Measurements from ENCODE around the gene MAP1A. TPM values are rescaled to one million over a fixed set of nuclear protein-coding genes. Genes with fewer than 3 reads are reported as not detected.

Gene MAP1A
- polyA plus RNA-seq (ENCODE audit: insufficient read length in 4 of 4) = 1 to 10 TPM; 7.5 to 8.9 (median 8.3) TPM

DNA sequence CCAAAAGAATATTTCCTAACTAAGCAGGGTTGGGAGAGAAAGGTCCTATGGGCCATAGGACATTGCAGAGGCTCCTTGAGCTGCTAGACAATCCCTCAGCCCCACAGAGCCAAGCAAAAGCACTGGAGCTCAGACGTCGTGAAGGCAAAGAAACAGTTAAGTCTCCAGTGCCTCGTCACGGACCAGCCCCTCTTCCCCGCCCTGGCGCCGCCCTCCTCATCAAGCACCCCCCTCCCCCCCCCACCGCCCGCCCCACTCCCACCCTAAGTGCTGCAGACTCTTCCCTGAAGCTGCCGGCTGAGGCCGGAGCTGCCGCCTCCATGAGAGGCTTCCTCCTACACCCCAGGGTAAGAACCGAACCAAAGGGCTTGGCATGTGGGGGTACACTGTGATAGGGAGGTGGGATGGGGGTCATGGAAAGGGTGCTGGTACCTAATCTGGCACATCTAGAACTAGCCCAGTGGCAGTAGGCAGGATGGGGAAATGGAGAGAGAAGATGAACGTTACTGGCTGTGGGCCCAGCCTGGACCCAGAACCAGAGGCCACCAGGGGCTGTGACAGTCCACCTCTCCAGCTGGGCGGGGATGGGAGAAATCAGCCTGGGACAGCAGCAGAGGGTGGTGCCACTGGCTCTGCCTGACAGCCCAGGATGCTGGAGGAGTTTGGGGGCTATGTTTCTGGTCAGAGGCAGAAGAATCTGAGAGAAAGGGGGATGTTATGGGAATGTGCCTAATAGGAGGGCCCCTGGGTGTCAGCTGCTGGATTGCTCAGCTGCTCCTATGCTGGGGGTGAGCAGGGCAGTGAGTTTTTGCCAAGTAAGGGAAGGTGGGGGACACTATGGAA lies at the start of gene MAP1A:
Gene MAP1A, plus strand, starts transcription at position 255 of the 843 bp plus-strand sequence. CDS start 3,866 bp downstream, outside the sequence.
- no peak for DNase-seq (ENCODE audit: low read depth in 4 of 4, low spot score in 3 of 4)

DNA sequence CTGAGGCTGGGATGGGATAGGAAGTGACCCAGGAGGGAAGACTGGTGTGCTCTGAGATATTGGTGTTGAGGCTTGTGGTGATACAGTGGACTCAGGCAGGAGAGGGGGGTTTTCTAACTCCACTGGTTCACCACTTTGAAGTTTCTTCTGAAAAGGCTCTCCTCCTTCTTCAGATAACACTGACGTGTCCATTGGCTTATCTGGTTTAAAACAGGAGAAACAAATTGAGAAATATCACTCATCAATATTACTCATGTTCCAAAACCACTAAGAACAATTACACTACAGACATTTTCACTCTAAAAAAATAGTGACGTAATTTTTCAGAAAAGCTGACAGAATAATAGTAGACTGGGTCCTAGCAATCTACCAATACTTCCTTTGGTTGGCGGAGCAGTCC lies 47.5 kb upstream of the MAP1A start:
- DNase-seq (ENCODE audit: low read depth in 4 of 4, low spot score in 3 of 4) = no peak

GRCh38 chr15:43471975-43472374 lies 45.4 kb upstream of the MAP1A start:
- no peak for DNase-seq (ENCODE audit: low read depth in 4 of 4, low spot score in 3 of 4)

DNA sequence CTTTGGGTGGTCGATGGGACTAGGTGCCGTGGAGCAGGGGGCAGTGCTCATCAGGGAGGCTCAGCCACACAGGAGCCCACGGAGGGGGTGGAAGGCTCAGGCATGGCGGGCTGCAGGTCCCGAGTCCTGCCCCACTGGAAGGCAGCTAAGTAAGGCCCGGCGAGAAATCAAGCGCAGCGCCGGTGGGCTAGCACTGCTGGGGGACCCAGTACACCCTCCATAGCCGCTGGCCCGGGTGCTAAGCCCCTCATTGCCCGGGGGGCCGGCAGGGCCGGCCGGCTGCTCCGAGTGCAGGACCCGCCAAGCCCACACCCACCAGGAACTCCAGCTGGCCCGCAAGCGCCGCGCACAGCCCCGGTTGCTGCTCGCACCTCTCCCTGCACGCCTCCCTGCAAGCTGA lies 43.5 kb upstream of the MAP1A start:
- no peak for DNase-seq (ENCODE audit: low read depth in 4 of 4, low spot score in 3 of 4)

DNA sequence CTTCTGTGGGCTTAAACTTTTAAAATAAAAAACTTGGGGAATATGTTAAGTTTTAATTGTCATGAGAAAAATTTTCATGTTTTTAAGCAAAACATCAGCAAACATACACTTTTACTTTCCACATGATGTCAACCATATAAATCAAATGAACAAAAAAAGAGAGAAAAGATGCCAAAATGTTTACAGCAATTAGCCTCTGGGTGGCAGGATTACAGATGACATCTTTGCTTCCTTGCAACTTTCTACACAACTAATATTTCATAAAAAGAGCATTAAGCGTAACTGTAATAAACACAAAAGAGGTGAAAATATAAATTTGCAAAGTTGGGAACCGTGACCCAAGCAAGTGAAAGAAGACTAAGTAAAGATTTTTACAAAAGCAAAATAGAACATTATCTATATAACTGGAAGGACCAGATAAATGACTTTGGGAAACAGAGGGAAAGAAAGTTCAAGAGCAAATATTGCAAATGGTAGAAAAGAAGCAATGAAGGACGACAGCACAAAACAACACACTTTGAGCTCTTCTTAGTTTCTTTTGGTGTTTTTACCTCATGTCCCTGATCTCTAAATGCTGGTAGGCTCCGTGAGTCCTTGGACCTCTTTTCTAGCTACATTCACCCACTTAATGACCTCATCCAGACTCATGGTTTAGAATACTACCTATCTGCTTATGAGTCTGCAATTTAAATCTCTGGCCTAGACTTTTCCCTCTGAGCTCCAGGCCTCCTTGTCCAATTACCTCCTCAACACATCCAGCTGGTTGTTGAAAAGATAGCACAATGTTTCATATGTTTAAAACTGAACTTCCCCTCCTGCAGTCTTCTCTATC lies 33.9 kb upstream of the MAP1A start:
- no peak for DNase-seq (ENCODE audit: low read depth in 4 of 4, low spot score in 3 of 4)

DNA sequence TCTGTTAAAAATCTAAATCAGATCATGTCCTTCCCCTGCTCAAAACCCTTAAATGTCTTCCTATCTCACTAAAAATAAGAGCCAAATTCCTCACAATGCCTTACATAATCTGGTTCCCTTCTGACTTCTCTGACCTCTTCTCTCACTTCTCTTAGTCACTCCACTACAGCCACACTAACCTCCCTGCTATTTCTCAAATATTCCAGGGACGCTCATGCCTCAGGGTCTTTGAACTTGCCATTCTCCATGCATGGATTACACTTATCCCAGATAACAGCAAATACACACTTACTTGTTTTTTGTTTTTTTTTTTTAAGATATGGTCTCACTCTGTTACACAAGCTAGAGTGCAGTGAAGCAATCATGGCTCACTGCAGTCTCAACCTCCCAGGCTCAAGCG lies 33.0 kb upstream of the MAP1A start:
- no peak for DNase-seq (ENCODE audit: low read depth in 4 of 4, low spot score in 3 of 4)

- DNase-seq (ENCODE audit: low read depth in 4 of 4, low spot score in 3 of 4) = no peak
Observed at GRCh38 chr15:43487271-43487895, 30.0 kb upstream of the MAP1A start.

- DNase-seq (ENCODE audit: low read depth in 4 of 4, low spot score in 3 of 4) = no peak
Observed at GRCh38 chr15:43488790-43489189, 28.6 kb upstream of the MAP1A start.

- DNase-seq (ENCODE audit: low read depth in 4 of 4, low spot score in 3 of 4) = no peak
Observed at GRCh38 chr15:43489191-43489590, 28.2 kb upstream of the MAP1A start.

GRCh38 chr15:43492266-43492665 lies 25.1 kb upstream of the MAP1A start:
- no peak for DNase-seq (ENCODE audit: low read depth in 4 of 4, low spot score in 3 of 4)

GRCh38 chr15:43492673-43493601 lies 24.5 kb upstream of the MAP1A start, which contains the start of gene TP53BP1:
TSS of gene TP53BP1 (minus strand) at chr15:43493156. CDS start at chr15:43493043, 113 bp downstream.
- peak; percentile 85 to 87 (median 86) for DNase-seq (ENCODE audit: low read depth in 4 of 4, low spot score in 3 of 4)

DNA sequence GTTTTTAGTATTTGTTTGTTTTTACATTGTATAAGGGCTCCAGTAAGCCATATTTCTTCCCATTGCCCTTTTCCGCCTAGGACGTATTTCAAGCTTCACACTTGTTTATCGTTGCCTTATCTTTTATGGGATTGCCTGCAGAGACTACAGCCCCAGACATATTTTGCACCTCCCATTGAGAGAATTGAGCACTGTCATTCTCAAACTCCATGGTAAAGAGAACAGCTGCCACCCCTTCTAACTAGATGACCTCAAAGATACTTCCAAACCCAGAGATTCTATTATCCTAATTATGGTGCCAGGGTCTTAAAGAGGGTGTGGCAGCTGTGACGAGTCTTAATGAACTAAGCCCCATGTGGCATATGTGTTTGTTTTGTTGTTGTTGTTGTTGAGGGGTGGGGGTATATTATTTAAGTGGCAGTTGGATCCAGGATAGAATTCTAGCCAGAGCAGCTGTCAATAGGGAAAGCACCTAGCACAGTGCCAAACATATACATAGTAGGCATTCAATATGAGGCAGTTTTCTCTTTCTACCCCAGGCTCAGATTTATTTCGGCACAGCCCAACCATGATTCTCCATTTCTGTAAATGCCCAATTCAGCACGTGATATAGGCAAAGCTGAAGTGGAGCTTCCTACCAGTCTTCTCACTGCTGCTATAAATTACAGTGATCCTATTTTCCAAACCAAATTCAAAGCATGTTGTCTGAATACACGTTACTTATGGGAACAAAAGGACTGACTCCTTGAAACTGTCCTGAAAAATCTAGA lies 23.5 kb upstream of the MAP1A start:
- no peak for DNase-seq (ENCODE audit: low read depth in 4 of 4, low spot score in 3 of 4)

GRCh38 chr15:43498990-43499389 lies 18.4 kb upstream of the MAP1A start:
- DNase-seq (ENCODE audit: low read depth in 4 of 4, low spot score in 3 of 4) = no peak

GRCh38 chr15:43499635-43500034 lies 17.8 kb upstream of the MAP1A start:
- no peak for DNase-seq (ENCODE audit: low read depth in 4 of 4, low spot score in 3 of 4)

- DNase-seq (ENCODE audit: low read depth in 4 of 4, low spot score in 3 of 4) = no peak
Observed at GRCh38 chr15:43505738-43506137, 11.7 kb upstream of the MAP1A start.

DNA sequence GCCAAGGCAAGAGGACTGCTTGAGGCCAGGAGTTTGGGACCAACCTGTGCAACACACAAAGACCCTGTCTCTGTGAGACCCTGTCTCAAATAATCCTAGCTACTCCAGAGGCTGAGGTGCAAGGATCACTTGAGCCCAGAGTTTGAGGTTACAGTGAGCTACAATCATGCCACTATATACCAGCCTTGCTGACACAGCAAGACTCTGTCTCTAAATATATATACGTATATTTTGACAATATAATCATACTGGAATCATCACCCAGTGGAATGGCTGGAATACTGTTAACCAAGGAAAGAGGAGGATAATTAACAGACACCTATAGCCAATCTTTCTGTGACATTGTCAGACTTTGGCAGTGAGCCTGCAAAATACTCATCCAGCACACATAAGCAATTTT lies 9.0 kb upstream of the MAP1A start:
- DNase-seq (ENCODE audit: low read depth in 4 of 4, low spot score in 3 of 4) = no peak

GRCh38 chr15:43508991-43509659 lies 8.3 kb upstream of the MAP1A start:
- DNase-seq (ENCODE audit: low read depth in 4 of 4, low spot score in 3 of 4) = no peak

- no peak for DNase-seq (ENCODE audit: low read depth in 4 of 4, low spot score in 3 of 4)
Observed at GRCh38 chr15:43509660-43510199, 7.7 kb upstream of the MAP1A start.

Measured in right renal pelvis (tissue), 4 donors.